Measurements from ENCODE around the gene PLCB2. TPM values are rescaled to one million over a fixed set of nuclear protein-coding genes. Genes with fewer than 3 reads are reported as not detected.

PLCB2 gene
- total and polyA plus RNA-seq, 8 donors = 3.5 to 12.5 (median 5.5) TPM

- intact Hi-C loops (cut with DNase I; ENCODE audit: low total_unique reads) = loop anchor here (2.0 to 5.0 kb wide), 2 partner anchors 55 to 226 kb away; no protein-coding TSS in a partner anchor
These were observed 34.3 kb downstream of the PLCB2 start for GRCh38 chr15:40273428-40273827.

GRCh38 chr15:40272485-40273056 lies 35.2 kb downstream of the PLCB2 start:
- Histone ChIP-seq H3K4me3 (no peak overlapping the region), H3K9me3 (no peaks in the 10 kb centered on the region), H3K27me3 (peaks cover 0 to 3% (median 0%) of the 10 kb centered on the region in 3 donors), H3K4me1 (no peaks in the 10 kb centered on the region), H3K36me3 (peaks cover 0 to 5% (median 0%) of the 10 kb centered on the region in 4 donors), H3K27ac (no peak overlapping the region)
- 73 to 80% (median 74%) methylated on average over 15 to 20 of the region's 20 CpGs for WGBS, 5 donors
- DNase-seq = no peak
- intact Hi-C loops (cut with DNase I; ENCODE audit: low total_unique reads) = loop anchor here (2.0 to 5.0 kb wide), 2 partner anchors 54 to 225 kb away; no protein-coding TSS in a partner anchor
- TF ChIP-seq CTCF (IDR thresholded peaks at IDR 0.05) = peak in 2 of 7 experiments; percentile 10 to 27
- TF ChIP-seq EP300 (IDR thresholded peaks at IDR 0.05) = no peak
- TF ChIP-seq POLR2A (IDR thresholded peaks at IDR 0.05) = no peak
- TF ChIP-seq POLR2AphosphoS5 (IDR thresholded peaks at IDR 0.05) = no peak

More at GRCh38 chr15:40273428-40273827, 34.3 kb downstream of the PLCB2 start:
- no peak for DNase-seq
- TF ChIP-seq CTCF (IDR thresholded peaks at IDR 0.05) = no peak
- TF ChIP-seq POLR2AphosphoS5 (IDR thresholded peaks at IDR 0.05) = no peak
- TF ChIP-seq POLR2A (IDR thresholded peaks at IDR 0.05) = no peak
- TF ChIP-seq EP300 (IDR thresholded peaks at IDR 0.05) = no peak
- WGBS, 5 donors = 73 to 90% (median 89%) methylated on average over 8 to 9 of the region's 9 CpGs
- H3K9me3 ChIP-seq = no peaks in the 10 kb centered on the region
- no peak overlapping the region for H3K4me3 ChIP-seq
- H3K4me1 ChIP-seq = no peaks in the 10 kb centered on the region
- H3K36me3 ChIP-seq = peaks cover 0 to 5% (median 0%) of the 10 kb centered on the region in 4 donors
- peaks cover 0 to 12% (median 0%) of the 10 kb centered on the region in 3 donors for H3K27me3 ChIP-seq
- H3K27ac ChIP-seq = no peak overlapping the region

GRCh38 chr15:40271685-40272484 lies 35.9 kb downstream of the PLCB2 start:
- H3K27ac ChIP-seq = no peak overlapping the region
- TF ChIP-seq EP300 (IDR thresholded peaks at IDR 0.05) = no peak
- TF ChIP-seq CTCF (IDR thresholded peaks at IDR 0.05) = no peak
- TF ChIP-seq POLR2A (IDR thresholded peaks at IDR 0.05) = no peak
- TF ChIP-seq POLR2AphosphoS5 (IDR thresholded peaks at IDR 0.05) = no peak
- DNase-seq = no peak
- H3K4me3 ChIP-seq = no peak overlapping the region
- peaks cover 0 to 5% (median under 1%) of the 10 kb centered on the region in 4 donors for H3K36me3 ChIP-seq
- intact Hi-C loops (cut with DNase I; ENCODE audit: low total_unique reads) = loop anchor here (2.0 to 5.0 kb wide), 2 partner anchors 53 to 225 kb away; no protein-coding TSS in a partner anchor
- H3K9me3 ChIP-seq = no peaks in the 10 kb centered on the region
- no peaks in the 10 kb centered on the region for H3K27me3 ChIP-seq
- whole genome bisulfite sequencing, 5 donors = 84 to 90% (median 85%) methylated on average over 23 to 25 of the region's 25 CpGs
- peaks cover 0 to 3% (median 0%) of the 10 kb centered on the region in 4 donors for H3K4me1 ChIP-seq

GRCh38 chr15:40270246-40270995 lies 37.3 kb downstream of the PLCB2 start:
- H3K4me3 ChIP-seq = no peak overlapping the region
- intact Hi-C loops (cut with DNase I; ENCODE audit: low total_unique reads) = loop anchor here (5.0 kb wide), 1 partner anchor 223 kb away; no protein-coding TSS in a partner anchor
- no peak overlapping the region for H3K27ac ChIP-seq
- peaks cover 0 to 15% (median 9%) of the 10 kb centered on the region in 4 donors for H3K36me3 ChIP-seq
- TF ChIP-seq POLR2A (IDR thresholded peaks at IDR 0.05) (no peak), POLR2AphosphoS5 (IDR thresholded peaks at IDR 0.05) (no peak), EP300 (IDR thresholded peaks at IDR 0.05) (no peak), CTCF (IDR thresholded peaks at IDR 0.05) (no peak)
- 70 to 87% (median 81%) methylated on average over 10 to 11 of the region's 11 CpGs for WGBS, 5 donors
- DNase-seq = no peak
- peaks cover 0 to 10% (median 2%) of the 10 kb centered on the region in 4 donors for H3K4me1 ChIP-seq
- H3K27me3 ChIP-seq = no peaks in the 10 kb centered on the region
- no peaks in the 10 kb centered on the region for H3K9me3 ChIP-seq
